C4-2B (cell line): Measurements from ENCODE around the gene CLIC1.

Experiments
- CTCF ChIP-seq: fragments of 450-650 bp; conservative IDR thresholded peaks from 2 replicates; pipeline ENCODE4 v1.5.1; 2017; ENCODE audit warnings: mild to moderate bottlenecking
- ZFX ChIP-seq: fragments of 450-650 bp; IDR thresholded peaks from 2 replicates; pipeline ENCODE4 v1.6.1; 2017

DNA sequence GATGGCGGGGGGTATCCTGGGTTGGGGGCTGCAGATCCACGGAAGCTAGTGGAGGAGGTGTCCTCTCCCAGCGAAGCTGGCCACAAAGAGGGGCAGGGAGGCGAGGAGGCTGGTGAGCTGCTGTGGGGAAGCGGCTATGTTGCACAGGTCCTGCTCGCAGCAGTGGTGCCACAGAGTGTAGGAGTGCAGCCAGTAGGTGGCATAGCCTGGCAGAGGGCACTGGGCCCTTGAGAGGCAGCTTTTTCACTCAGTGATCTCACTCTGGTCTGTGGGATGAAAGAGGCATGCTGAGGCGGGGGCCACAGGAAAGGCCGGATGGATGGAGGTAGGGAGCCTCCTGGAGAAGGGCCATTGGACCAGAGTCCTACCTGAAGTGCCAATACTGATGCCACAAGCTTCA is 24.0 kb downstream of the CLIC1 start:
- no peak; the same call in 1 of the 2 replicates for TF ChIP-seq CTCF
- TF ChIP-seq ZFX, result no peak
